Mesothelial cell of epicardium (in vitro differentiated cells): ENCODE data around the gene RNF220. TPM values are rescaled to one million over a fixed set of nuclear protein-coding genes. Genes with fewer than 3 reads are reported as not detected.

Experiments used
- DNase-seq, 2 experiments: peaks; one replicate each; pipeline ENCODE4 v3.0.0; 2021; ENCODE audit warnings: low spot score in 2 of 2; ENCODE audit not compliant: unreplicated experiment in 2 of 2
- H3K27ac Mint-ChIP-seq: 2 replicates; pipeline ENCODE4 v1.8.0; 2021; ENCODE audit warnings: mixed read lengths
- H3K27me3 Mint-ChIP-seq: 2 replicates; pipeline ENCODE4 v1.8.0; 2021; ENCODE audit warnings: low read depth, mixed read lengths
- H3K36me3 Mint-ChIP-seq: 2 replicates; pipeline ENCODE4 v1.8.0; 2021; ENCODE audit warnings: mixed read lengths
- H3K4me1 Mint-ChIP-seq: 2 replicates; pipeline ENCODE4 v1.8.0; 2021; ENCODE audit warnings: mixed read lengths
- H3K4me3 Mint-ChIP-seq: 2 replicates; pipeline ENCODE4 v1.8.0; 2021; ENCODE audit warnings: mild to moderate bottlenecking, moderate library complexity, mixed read lengths
- H3K9me3 Mint-ChIP-seq: 2 replicates; pipeline ENCODE4 v1.8.0; 2021; ENCODE audit warnings: mixed read lengths
- CTCF ChIP-seq: fragments of 200-600 bp; sonication (generic); IDR thresholded peaks from one replicate; pipeline ENCODE4 v1.5.0; 2021; ENCODE audit warnings: antibody characterized with exemption; ENCODE audit not compliant: unreplicated experiment
- total RNA-seq: library from RNA; stranded (reverse); gene quantifications from 3 replicates; pipeline ENCODE4 v1.2.1, GENCODE V29; 2021

RNF220 gene
- total RNA-seq, 1 donor from 2014 or later: 84.2 TPM

GRCh38 chr1:44689447-44689765, 284.4 kb downstream of the RNF220 start:
- H3K36me3 Mint-ChIP-seq: peaks cover 7% of the 10 kb centered on the region
- no peaks in the 10 kb centered on the region for H3K9me3 Mint-ChIP-seq
- no peak overlapping the region for H3K27ac Mint-ChIP-seq
- H3K4me3 Mint-ChIP-seq: no peak overlapping the region
- no peaks in the 10 kb centered on the region for H3K27me3 Mint-ChIP-seq
- peaks cover 7% of the 10 kb centered on the region for H3K4me1 Mint-ChIP-seq
- DNase-seq: no peak
- TF ChIP-seq CTCF: no peak

- no peak overlapping the region for H3K27ac Mint-ChIP-seq
- no peaks in the 10 kb centered on the region for H3K9me3 Mint-ChIP-seq
- H3K27me3 Mint-ChIP-seq: no peaks in the 10 kb centered on the region
- no peak overlapping the region for H3K4me3 Mint-ChIP-seq
- TF ChIP-seq CTCF: no peak
- no peak for DNase-seq
- H3K4me1 Mint-ChIP-seq: peaks cover 7% of the 10 kb centered on the region
- H3K36me3 Mint-ChIP-seq: peaks cover 7% of the 10 kb centered on the region
Measured at GRCh38 chr1:44693159-44693558, 288.1 kb downstream of the RNF220 start.

GRCh38 chr1:44693900-44694299, 288.8 kb downstream of the RNF220 start:
- no peak for TF ChIP-seq CTCF
- no peak for DNase-seq

GRCh38 chr1:44694863-44695478, 289.9 kb downstream of the RNF220 start:
- Mint-ChIP-seq H3K4me1 (no peaks in the 10 kb centered on the region), H3K9me3 (no peaks in the 10 kb centered on the region), H3K4me3 (no peak overlapping the region), H3K27ac (no peak overlapping the region), H3K36me3 (peaks cover 7% of the 10 kb centered on the region), H3K27me3 (no peaks in the 10 kb centered on the region)
- TF ChIP-seq CTCF: no peak
- no peak for DNase-seq

More at GRCh38 chr1:44693900-44694299, 288.8 kb downstream of the RNF220 start:
- Mint-ChIP-seq H3K4me1 (no peaks in the 10 kb centered on the region), H3K27me3 (no peaks in the 10 kb centered on the region), H3K27ac (no peak overlapping the region), H3K36me3 (peaks cover 7% of the 10 kb centered on the region), H3K9me3 (no peaks in the 10 kb centered on the region), H3K4me3 (no peak overlapping the region)

- Mint-ChIP-seq H3K4me1 (peaks cover 2% of the 10 kb centered on the region), H3K4me3 (no peak overlapping the region), H3K27ac (no peak overlapping the region), H3K27me3 (no peaks in the 10 kb centered on the region), H3K36me3 (peaks cover 7% of the 10 kb centered on the region), H3K9me3 (no peaks in the 10 kb centered on the region)
- TF ChIP-seq CTCF: no peak
- DNase-seq: no peak
Measured at GRCh38 chr1:44695671-44696070, 290.6 kb downstream of the RNF220 start.

GRCh38 chr1:44696101-44696500, 291.0 kb downstream of the RNF220 start:
- Mint-ChIP-seq H3K36me3 (peaks cover 7% of the 10 kb centered on the region), H3K27me3 (no peaks in the 10 kb centered on the region), H3K27ac (no peak overlapping the region), H3K4me3 (no peak overlapping the region), H3K4me1 (peaks cover 7% of the 10 kb centered on the region), H3K9me3 (no peaks in the 10 kb centered on the region)
- DNase-seq: no peak
- TF ChIP-seq CTCF: no peak
